ENCODE data around the gene PAMR1.

PAMR1 gene

DNA sequence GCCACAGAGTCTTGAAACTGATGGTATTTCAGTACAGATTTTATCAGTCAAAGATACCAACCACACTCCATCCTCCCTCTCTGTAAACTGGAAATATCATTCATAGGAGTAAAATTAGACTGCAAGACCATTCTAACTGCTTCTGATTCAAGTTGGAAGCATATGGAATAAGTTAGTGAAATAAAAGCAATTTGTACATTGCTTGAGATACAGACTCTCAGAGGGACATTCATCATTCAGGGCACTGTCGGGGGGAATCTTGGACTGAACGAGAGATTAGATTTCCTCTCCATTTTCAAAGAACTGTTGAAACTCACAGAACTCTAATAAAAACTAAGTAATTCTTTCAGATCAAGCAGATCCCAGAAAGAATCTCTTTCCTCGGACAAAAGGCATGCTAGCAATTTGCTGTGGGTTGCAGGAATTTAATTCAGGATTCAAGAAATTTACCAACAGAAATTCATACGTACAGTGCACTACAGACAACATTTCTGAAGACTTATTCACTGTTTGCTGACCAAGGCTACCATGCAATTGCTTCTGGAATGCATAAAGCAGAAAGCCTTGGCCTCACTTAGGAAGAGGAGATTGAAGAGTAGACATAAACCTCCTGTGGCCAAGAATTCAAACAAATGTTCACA is 34.1 kb downstream of the PAMR1 start:
- Histone ChIP-seq H3K9ac (ENCODE audit: low read depth, low read length) (no peak overlapping the region), H3K27me3 (ENCODE audit: control insufficient read depth, insufficient read depth, low read length) (no peaks in the 10 kb centered on the region), H3K4me3 (ENCODE audit: low read depth, low read length) (no peak overlapping the region), H3K9me3 (ENCODE audit: control insufficient read depth, insufficient read depth, low read length) (no peaks in the 10 kb centered on the region), H3K36me3 (ENCODE audit: control insufficient read depth, insufficient read depth, low read length) (no peaks in the 10 kb centered on the region), H3K4me1 (ENCODE audit: control insufficient read depth, insufficient read depth, low read length) (no peaks in the 10 kb centered on the region)

DNA sequence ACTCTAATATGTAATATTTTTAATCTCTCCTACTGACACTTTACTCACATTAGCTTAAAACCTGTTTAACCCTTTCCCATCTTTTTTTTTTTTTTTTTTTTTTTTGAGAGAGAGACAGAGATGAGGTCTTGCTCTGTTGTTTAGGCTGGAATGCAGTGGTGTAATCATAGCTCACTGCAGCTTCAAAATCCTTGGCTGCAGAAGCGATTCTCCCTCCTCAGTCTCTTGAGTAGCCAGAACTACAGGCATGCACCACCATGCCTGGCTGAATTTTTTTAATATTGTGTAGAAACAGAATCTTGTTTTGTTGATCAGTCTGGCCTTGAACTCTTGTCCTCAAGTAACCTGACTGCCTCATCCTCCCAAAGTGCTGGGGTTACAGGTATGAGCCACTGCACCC is 37.3 kb downstream of the PAMR1 start:
- Histone ChIP-seq H3K4me1 (ENCODE audit: control insufficient read depth, insufficient read depth, low read length) (no peaks in the 10 kb centered on the region), H3K4me3 (ENCODE audit: low read depth, low read length) (no peak overlapping the region), H3K36me3 (ENCODE audit: control insufficient read depth, insufficient read depth, low read length) (no peaks in the 10 kb centered on the region), H3K27me3 (ENCODE audit: control insufficient read depth, insufficient read depth, low read length) (no peaks in the 10 kb centered on the region), H3K9ac (ENCODE audit: low read depth, low read length) (no peak overlapping the region), H3K9me3 (ENCODE audit: control insufficient read depth, insufficient read depth, low read length) (no peaks in the 10 kb centered on the region)

DNA sequence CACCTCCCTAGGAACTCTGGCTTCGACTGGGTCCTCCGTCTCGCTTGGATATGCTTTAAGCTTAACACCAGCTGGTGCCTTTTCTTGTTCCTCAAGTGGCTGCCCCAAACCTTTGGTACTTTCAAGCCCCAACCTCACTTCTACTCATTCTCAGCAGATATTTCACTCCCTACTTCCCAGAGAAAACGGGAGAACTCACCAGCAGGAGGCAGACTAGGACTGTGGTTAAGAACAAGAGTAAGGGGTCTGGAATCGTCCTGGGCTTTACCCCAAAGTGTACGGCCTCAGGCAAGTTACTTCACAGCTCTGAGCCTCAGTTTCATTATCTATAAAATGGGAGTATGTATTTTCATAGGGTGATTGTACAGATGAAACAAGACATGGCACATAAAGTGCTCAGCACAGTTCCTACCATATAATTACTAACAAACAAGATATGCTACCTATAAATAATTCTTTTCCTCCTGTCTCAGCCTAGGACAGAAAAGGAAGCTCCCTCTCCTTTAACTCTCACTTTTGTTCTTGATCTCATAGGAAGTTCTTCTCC is 37.8 kb downstream of the PAMR1 start:
- Histone ChIP-seq H3K36me3 (ENCODE audit: control insufficient read depth, insufficient read depth, low read length) (no peaks in the 10 kb centered on the region), H3K4me3 (ENCODE audit: low read depth, low read length) (no peak overlapping the region), H3K9me3 (ENCODE audit: control insufficient read depth, insufficient read depth, low read length) (no peaks in the 10 kb centered on the region), H3K9ac (ENCODE audit: low read depth, low read length) (no peak overlapping the region), H3K4me1 (ENCODE audit: control insufficient read depth, insufficient read depth, low read length) (no peaks in the 10 kb centered on the region), H3K27me3 (ENCODE audit: control insufficient read depth, insufficient read depth, low read length) (no peaks in the 10 kb centered on the region)

DNA sequence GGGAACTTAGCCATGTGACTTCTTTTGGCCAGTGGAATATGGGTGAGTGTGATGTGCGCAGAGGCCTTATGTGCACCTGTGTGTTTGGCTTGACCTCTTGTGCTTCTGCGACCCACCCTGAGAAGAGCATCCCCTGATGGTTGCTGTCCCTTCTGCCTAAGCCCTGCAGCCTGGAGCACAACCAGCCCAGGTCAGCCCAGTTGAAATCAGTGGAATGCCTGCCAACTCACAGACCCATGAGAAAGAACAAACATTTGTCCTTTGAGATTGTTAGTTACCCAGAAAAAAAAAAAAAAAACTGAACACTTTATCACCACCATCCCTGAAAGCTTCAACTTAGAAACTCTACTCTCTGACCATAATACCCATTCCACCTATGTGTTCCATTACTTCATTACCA is 38.5 kb downstream of the PAMR1 start:
- H3K4me1 ChIP-seq (ENCODE audit: control insufficient read depth, insufficient read depth, low read length) = no peaks in the 10 kb centered on the region
- H3K9ac ChIP-seq (ENCODE audit: low read depth, low read length) = no peak overlapping the region
- no peaks in the 10 kb centered on the region for H3K27me3 ChIP-seq (ENCODE audit: control insufficient read depth, insufficient read depth, low read length)
- H3K4me3 ChIP-seq (ENCODE audit: low read depth, low read length) = no peak overlapping the region
- no peaks in the 10 kb centered on the region for H3K9me3 ChIP-seq (ENCODE audit: control insufficient read depth, insufficient read depth, low read length)
- no peaks in the 10 kb centered on the region for H3K36me3 ChIP-seq (ENCODE audit: control insufficient read depth, insufficient read depth, low read length)

DNA sequence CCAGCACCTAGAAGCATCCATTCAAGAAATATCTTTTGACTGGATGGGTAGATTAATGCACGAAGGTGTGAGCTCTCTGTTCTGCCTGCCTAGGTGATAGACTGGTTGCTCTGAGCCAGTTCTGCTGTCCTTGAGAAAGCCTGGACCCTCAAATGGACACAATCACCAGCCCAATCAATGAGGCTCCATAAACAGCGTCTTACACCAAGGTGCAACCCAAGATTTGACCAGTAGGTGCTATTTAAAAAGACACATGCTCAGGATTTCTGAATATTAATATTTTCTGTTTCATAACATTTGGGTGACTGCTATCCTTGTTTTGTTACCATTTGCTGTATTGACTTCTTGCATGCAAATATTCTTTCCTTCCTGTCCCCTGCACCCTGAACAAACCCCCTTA is 39.0 kb downstream of the PAMR1 start:
- H3K9me3 ChIP-seq (ENCODE audit: control insufficient read depth, insufficient read depth, low read length) = no peaks in the 10 kb centered on the region
- no peak overlapping the region for H3K9ac ChIP-seq (ENCODE audit: low read depth, low read length)
- H3K4me1 ChIP-seq (ENCODE audit: control insufficient read depth, insufficient read depth, low read length) = no peaks in the 10 kb centered on the region
- no peaks in the 10 kb centered on the region for H3K36me3 ChIP-seq (ENCODE audit: control insufficient read depth, insufficient read depth, low read length)
- no peak overlapping the region for H3K4me3 ChIP-seq (ENCODE audit: low read depth, low read length)
- H3K27me3 ChIP-seq (ENCODE audit: control insufficient read depth, insufficient read depth, low read length) = no peaks in the 10 kb centered on the region

DNA sequence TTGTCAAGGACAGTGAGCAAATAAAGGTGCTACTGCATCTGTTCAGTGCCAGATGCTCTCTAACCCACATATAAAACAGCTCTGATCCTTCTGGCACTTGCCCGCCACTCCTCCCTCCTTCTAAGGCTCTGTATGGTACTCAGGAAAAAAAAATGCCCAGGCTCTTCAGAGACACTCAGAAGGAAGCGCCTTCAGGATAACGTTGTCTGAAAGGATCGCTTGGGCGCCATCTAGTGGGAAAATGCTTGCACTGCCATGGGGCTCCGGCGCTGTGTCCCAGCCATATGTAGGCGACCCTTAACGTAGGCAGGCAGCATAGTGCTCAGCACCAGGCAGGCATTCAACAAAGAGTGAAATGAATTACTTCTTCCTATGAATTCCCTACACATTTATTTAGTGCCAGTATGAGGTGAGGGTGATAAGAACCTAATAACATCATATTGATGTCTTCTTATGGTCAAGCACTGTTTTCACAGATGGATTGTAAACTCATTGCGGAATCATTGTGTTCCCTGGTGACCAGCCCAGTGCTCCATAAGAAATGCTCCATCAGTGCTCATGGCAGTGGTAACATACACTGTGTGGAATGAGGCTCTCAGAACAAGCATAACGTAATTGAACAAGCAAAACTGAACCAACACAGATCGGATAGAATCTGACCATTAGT is 39.6 kb downstream of the PAMR1 start:
- H3K27me3 ChIP-seq (ENCODE audit: control insufficient read depth, insufficient read depth, low read length) = no peaks in the 10 kb centered on the region

DNA sequence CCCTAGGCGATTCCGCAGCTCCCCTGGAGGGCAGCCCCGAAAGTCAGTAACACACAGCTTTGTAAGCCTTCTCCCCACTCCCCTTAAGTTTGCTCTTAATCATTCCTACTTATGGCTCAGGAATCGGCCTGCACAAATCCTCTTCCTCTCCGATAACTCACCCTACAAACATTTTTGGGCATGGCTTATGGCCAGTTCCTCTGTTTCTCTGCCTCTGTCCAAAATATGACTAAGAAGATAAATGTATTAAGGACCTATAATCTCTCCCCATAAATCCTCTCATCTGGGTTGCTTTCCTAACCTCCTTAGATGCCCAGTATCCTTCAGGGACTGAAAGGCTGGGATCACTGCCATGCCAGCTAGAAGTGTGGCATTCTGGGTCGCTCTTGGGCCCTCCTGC is 41.0 kb downstream of the PAMR1 start:
- Histone ChIP-seq H3K9ac (ENCODE audit: low read depth, low read length) (no peak overlapping the region), H3K9me3 (ENCODE audit: control insufficient read depth, insufficient read depth, low read length) (no peaks in the 10 kb centered on the region), H3K4me1 (ENCODE audit: control insufficient read depth, insufficient read depth, low read length) (no peaks in the 10 kb centered on the region), H3K27me3 (ENCODE audit: control insufficient read depth, insufficient read depth, low read length) (no peaks in the 10 kb centered on the region), H3K4me3 (ENCODE audit: low read depth, low read length) (no peak overlapping the region), H3K36me3 (ENCODE audit: control insufficient read depth, insufficient read depth, low read length) (no peaks in the 10 kb centered on the region)

More for the DNA sequence above, 39.6 kb downstream of the PAMR1 start:
- Histone ChIP-seq H3K9ac (ENCODE audit: low read depth, low read length) (no peak overlapping the region), H3K4me1 (ENCODE audit: control insufficient read depth, insufficient read depth, low read length) (no peaks in the 10 kb centered on the region), H3K9me3 (ENCODE audit: control insufficient read depth, insufficient read depth, low read length) (no peaks in the 10 kb centered on the region), H3K36me3 (ENCODE audit: control insufficient read depth, insufficient read depth, low read length) (no peaks in the 10 kb centered on the region), H3K4me3 (ENCODE audit: low read depth, low read length) (no peak overlapping the region)

DNA sequence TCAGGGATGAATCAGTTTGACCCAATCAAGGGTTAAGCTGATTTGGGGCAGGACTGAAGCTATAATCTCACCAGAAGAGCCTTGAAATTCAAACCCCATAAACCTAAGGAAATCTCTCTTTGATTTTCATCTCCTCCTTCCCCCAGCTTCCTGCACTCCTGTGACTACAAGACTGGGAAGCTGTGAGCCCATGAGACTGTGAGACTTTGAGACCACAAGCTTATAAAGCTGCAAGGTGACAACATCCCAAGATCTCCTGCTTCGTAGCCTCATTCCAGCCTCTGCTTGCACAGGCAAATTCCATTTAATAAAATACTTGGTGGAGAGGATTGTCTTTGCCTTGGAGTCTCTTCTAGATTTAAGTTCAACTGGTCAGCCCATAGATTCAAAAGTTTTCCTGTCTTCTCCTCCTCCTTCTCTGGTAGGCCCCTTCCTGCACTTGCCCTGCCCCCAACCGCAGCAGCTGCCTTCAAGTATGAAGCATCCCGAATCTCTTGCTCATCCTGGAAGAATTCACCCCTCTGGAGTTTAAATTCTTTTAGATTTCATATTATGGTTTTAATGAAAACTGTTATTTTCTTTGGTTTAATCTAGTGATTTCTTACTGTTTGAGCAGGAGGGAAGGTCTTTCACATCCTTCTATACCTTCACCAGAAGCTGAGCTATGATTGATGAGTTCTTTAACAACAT is 42.1 kb downstream of the PAMR1 start:
- H3K27me3 ChIP-seq (ENCODE audit: control insufficient read depth, insufficient read depth, low read length) = no peaks in the 10 kb centered on the region
- H3K4me1 ChIP-seq (ENCODE audit: control insufficient read depth, insufficient read depth, low read length) = peaks cover 5% of the 10 kb centered on the region
- no peaks in the 10 kb centered on the region for H3K9me3 ChIP-seq (ENCODE audit: control insufficient read depth, insufficient read depth, low read length)
- H3K9ac ChIP-seq (ENCODE audit: low read depth, low read length) = no peak overlapping the region
- H3K4me3 ChIP-seq (ENCODE audit: low read depth, low read length) = no peak overlapping the region
- H3K36me3 ChIP-seq (ENCODE audit: control insufficient read depth, insufficient read depth, low read length) = no peaks in the 10 kb centered on the region

DNA sequence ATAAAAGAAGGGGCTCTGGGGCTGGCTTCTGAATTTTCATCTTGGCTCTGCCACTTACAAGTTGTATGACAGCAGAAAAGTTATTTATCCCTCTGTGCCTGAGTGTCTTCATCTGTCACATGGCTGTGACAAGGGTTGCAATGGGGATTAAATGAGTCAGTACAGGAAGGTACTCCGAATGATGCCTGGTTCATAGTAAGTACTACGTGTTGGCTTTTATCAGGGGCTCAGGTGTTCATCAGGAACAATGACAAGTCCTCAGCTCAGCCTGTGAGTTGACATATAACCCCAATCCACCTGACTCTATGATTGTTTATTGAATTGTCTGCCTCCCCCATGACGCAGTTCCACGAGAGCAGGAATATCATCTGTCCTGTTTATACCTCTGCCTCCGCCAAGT is 45.7 kb downstream of the PAMR1 start:
- Histone ChIP-seq H3K36me3 (ENCODE audit: control insufficient read depth, insufficient read depth, low read length) (no peaks in the 10 kb centered on the region), H3K9ac (ENCODE audit: low read depth, low read length) (no peak overlapping the region), H3K9me3 (ENCODE audit: control insufficient read depth, insufficient read depth, low read length) (no peaks in the 10 kb centered on the region), H3K4me1 (ENCODE audit: control insufficient read depth, insufficient read depth, low read length) (peaks cover 13% of the 10 kb centered on the region), H3K4me3 (ENCODE audit: low read depth, low read length) (no peak overlapping the region), H3K27me3 (ENCODE audit: control insufficient read depth, insufficient read depth, low read length) (no peaks in the 10 kb centered on the region)

DNA sequence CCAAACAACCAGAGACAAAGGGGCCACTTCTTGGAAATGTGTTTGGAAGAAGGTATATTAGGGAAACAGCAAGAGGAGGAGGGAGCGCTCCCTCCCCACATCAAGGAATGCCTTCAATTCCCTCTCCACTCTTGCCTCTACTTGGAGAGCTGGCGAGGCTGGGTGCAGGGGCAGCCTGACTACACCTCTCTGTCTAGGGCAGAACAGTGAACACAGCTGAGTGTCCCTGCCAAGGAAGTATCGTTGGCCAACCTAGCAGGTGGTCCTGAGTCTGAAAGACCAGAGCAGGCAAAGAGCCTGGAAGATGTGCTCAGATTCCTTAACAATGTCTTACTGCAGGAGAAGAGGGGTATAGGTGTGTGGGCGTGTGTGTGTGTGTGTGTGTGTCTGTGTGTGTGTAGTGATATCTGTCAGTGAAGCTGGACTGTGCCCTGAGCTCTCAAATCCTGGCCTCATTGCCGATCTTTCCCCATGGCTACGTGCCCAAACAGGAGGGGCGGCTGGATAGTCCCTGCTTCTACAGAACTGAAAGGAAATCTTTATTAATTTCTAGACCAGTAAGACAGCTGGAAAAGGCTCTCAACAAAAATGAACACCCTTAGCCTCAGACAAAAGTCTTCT is 46.8 kb downstream of the PAMR1 start:
- Histone ChIP-seq H3K27me3 (ENCODE audit: control insufficient read depth, insufficient read depth, low read length) (no peaks in the 10 kb centered on the region), H3K9ac (ENCODE audit: low read depth, low read length) (no peak overlapping the region), H3K4me3 (ENCODE audit: low read depth, low read length) (no peak overlapping the region), H3K4me1 (ENCODE audit: control insufficient read depth, insufficient read depth, low read length) (peaks cover 13% of the 10 kb centered on the region), H3K36me3 (ENCODE audit: control insufficient read depth, insufficient read depth, low read length) (no peaks in the 10 kb centered on the region), H3K9me3 (ENCODE audit: control insufficient read depth, insufficient read depth, low read length) (no peaks in the 10 kb centered on the region)

DNA sequence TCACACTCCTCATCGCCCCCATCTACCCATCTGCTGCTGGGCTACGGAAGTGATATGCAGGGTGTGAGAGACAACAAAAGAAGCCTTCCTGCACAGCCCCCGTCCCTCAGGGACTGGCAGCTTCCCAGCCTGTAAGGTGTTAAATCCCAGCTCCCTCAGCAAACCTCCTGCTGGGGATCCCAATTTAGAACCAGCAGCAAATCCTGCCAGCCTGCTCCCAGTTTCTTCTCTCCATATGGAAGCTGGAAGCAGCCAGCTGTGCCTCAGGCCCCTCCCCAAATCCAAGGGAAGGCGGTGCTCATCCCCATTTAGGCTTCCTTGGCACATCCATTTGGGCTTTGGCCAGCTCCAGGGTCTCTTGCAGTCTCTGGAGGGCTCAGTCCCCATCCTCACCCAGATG is 47.5 kb downstream of the PAMR1 start:
- no peak overlapping the region for H3K9ac ChIP-seq (ENCODE audit: low read depth, low read length)
- no peak overlapping the region for H3K4me3 ChIP-seq (ENCODE audit: low read depth, low read length)
- H3K36me3 ChIP-seq (ENCODE audit: control insufficient read depth, insufficient read depth, low read length) = no peaks in the 10 kb centered on the region
- no peaks in the 10 kb centered on the region for H3K9me3 ChIP-seq (ENCODE audit: control insufficient read depth, insufficient read depth, low read length)
- H3K27me3 ChIP-seq (ENCODE audit: control insufficient read depth, insufficient read depth, low read length) = no peaks in the 10 kb centered on the region
- H3K4me1 ChIP-seq (ENCODE audit: control insufficient read depth, insufficient read depth, low read length) = peaks cover 13% of the 10 kb centered on the region
